Stromal cell of bone marrow (primary cell): ENCODE results near the gene TMPRSS6.

Experiments
- DNase-seq: peaks from one replicate; pipeline ENCODE4 v3.0.0-alpha.2; 2012; ENCODE audit warnings: low read depth

Gene TMPRSS6

DNA sequence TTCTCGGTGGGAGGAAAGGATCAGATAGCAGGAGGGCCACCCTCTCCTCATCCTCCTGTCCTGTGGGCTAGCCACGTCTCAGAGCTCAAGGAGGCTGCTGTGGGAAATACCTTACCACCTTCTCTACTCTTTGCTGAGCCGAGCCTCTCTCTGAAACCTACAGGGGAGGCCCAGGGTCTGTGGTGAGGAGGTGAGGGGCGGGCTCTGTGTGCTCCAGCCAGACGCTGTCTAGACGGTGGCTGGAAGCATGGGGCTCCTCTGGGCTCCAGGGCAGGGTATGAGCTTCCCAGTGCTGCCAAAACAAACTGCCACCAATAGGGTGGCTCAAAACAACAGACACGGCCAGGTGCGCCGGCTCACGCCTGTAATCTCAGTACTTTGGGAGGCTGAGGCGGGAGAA, 5.5 kb upstream of the TMPRSS6 start:
- no peak for DNase-seq

DNA sequence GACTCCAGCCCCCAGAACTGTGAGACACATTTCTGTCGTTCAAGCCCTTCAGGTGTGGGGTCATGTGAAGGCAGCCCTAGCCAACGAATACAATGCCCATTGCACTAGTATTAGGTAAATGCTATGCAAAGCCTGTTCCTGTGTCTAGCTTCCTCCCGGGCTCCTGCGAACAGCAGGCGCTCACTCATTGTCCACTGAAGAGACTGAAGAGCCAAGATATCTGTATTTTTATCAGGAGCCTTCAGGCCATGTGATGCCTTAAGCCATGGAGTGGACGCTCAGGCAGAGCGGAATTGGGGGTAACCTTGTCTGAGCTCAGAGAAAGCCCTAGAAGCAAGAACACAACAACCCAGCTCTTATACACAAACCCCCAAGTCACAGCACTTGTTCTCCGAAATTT, 4.2 kb upstream of the TMPRSS6 start:
- no peak for DNase-seq

- DNase-seq: no peak
Measured at GRCh38 chr22:37112084-37112728, 2.7 kb upstream of the TMPRSS6 start.

DNA sequence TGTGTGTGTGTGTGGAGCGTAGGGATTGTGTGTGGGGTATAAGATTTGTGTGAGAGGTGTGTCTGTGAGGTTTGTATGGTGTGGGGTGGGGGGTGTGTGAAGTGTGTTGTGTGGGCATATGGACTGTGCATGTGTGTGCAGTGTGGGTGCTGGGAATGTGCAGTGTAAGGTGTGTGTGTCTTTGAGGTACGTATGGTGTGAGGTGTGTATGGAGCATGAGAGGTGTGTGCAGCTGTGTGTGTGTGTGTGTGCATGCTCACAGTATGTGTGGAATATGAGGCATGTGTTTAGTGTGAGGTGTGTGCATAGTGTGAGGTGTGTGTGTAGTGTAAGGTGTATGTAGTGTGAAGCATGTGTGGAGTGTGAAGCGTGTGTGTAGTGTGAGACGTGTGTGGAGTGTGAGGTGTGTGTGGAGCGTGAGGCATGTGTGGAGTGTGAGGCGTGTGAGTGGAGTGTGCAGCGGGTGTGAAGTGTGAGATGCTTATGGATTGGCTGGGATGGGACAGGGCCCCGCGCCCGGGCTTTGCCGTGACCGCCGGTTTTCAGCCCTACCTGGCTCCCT, 1.7 kb upstream of the TMPRSS6 start:
- DNase-seq: no peak

- no peak for DNase-seq
Measured at GRCh38 chr22:37107816-37108621, 1.5 kb downstream of the TMPRSS6 start.

GRCh38 chr22:37105990-37106389, 3.5 kb downstream of the TMPRSS6 start:
- DNase-seq: no peak

DNA sequence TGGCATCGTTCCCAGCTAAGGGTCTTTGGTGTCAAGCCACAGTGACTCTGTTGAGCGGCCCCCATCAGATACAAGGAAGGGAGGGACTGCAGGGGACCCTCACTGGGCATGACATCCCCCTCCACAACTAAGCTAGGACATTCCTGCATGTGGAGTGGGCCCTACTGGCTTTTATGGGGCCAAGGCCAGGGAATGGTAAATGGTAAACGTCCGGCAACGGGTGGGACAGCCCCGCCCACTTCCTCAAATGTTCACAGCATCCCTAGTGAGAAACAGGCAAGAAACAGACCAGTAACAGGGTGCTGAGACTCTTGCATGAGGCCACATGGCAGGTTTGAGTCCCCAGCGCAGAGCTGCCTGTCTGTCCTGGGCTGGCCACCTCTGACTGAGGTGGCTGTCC, 4.4 kb downstream of the TMPRSS6 start:
- no peak for DNase-seq

- DNase-seq: no peak
Measured at GRCh38 chr22:37103656-37104452, 5.7 kb downstream of the TMPRSS6 start.

GRCh38 chr22:37103151-37103550, 6.4 kb downstream of the TMPRSS6 start:
- no peak for DNase-seq

DNA sequence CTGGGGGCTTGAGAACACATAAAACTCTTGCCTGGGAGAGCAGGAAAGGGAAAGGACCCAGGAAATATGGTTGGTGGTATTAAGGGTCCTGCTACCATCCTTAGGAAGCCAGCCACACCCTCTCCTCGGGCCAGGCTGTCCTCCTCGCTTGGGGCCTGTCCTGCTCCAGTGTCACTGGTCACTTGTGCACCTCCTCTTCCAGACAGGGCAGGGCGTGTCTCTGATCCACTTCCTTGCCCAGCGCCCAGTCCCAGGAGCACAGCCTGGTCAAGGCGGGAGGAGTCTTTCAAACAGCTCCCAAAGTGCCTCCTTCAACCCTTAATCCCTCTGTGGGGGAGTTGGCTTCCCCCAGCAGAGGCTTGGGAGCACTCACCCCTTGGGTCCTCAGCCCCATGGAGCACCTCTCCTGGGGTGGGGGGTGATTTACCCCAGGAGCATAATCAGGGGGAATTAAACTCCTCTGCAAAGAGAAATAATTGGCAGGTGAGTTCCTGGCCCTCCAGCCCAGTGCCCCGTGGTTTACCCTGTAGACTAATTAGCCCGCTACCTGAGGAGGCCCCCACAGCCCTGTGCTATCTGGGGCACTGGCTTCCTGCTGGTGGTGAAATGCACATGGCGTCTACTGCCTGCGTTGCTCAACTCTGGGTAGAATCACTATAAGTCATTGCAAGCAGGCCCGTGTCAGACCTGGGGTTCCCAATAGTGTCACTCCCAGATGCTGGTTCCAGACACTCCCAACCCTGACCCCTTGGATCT, 8.0 kb downstream of the TMPRSS6 start:
- no peak for DNase-seq

GRCh38 chr22:37100589-37101127, 8.9 kb downstream of the TMPRSS6 start:
- DNase-seq: no peak

- DNase-seq: no peak
Measured at GRCh38 chr22:37098976-37099591, 10.4 kb downstream of the TMPRSS6 start.

DNA sequence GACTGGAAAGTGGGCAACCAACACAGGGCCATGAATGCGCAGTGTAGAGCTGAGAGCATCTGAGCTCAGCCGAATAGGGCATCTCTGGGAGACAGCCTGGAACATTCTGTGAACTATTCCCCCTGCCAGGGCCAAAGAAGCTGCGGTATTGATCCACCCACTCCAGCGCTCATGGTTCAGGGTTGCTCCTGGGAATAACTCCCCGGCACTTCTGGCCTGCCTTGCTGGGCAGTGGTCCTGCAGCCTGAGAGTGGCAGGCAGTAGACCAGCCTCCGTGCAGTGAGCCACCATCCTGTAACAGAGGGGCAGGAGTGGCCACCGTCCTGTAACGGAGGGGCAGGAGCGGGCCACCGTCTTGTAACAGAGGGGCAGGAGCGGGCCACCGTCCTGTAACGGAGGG, 12.2 kb downstream of the TMPRSS6 start:
- DNase-seq: no peak

GRCh38 chr22:37095113-37095512, 14.4 kb downstream of the TMPRSS6 start:
- DNase-seq: no peak

GRCh38 chr22:37094239-37094638, 15.3 kb downstream of the TMPRSS6 start:
- DNase-seq: no peak

DNA sequence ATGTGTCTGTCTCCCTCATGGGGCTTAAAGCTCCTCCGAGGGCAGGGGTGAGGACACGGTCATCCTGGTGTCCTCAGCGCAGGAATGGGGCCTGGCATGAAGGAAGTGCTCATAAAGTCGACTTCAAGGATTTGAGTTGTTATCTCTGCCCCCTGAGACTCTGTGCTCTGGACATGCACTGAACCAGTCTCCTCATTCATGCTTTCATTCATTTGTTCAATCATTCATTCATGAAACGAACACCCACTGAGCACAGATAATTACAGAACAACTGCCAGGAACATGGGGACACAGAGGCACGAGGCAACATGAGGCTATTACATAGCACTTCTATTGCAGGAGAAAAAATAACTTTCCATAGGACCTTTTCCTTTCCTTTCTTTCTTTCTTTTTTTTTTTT, 16.5 kb downstream of the TMPRSS6 start:
- no peak for DNase-seq

DNA sequence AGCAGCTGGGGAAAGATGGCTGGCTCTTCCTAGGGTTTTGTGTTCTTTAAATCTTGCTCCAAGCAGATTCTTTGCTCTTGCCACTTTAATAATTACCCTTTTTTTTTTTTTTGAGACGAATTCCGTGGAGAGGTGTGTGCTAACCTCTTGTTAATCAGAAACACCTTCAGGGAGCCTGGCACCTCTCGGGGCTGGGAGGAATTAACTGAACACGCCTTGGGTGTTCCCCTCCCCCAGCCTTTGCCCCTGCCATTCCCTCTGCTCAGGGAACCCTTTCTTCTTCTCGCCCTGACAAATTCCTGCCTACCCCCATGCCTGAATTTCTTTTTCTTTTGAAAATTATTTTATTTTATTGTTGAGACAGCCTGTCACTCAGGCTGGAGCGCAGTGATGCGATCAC, 17.5 kb downstream of the TMPRSS6 start:
- DNase-seq: no peak

DNA sequence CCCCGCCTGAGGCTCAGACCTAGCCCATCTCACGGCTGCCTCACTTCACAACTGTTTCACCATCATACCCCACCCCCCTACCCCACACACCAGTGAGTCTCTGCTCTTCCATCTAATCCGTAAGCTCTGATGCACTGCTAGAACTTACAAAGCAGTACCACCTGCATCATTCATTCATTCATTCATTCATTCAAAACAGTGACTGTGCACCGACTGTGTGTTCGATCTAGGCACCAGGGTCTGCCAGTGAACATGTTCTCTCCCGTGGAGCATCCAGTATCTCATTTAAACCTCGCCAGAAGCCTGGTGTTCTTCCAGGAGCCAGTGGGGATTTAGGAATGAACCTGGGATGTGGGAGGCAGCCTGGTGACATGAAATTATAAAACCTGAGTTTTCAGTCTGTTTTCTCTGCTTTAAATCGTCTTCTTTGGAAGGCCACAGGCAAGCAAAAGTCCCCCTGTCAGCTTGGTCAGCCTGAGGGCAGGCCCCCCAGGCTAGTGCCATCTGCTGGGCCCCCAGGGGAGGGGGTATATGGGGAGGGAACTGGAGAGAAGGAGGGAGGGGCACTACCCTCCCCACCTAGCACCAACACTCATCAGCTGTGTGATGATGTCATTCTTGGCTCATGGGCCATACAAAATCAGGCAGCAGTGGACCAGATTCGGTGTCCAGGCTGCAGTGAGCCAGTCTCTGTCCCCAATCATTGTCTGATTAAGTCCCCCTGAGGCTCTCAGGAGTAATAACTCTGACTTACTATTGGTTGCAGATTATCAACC, 18.4 kb downstream of the TMPRSS6 start:
- DNase-seq: no peak

- DNase-seq: peak; percentile 13
Measured at GRCh38 chr22:37089434-37089833, 20.1 kb downstream of the TMPRSS6 start.

GRCh38 chr22:37088750-37089408, 20.6 kb downstream of the TMPRSS6 start:
- no peak for DNase-seq
